H1 (cell line): ENCODE measurements around the gene RASSF4. TPM values are rescaled to one million over a fixed set of nuclear protein-coding genes. Genes with fewer than 3 reads are reported as not detected.

Source experiments
- CTCF ChIA-PET: fragments of 300-600 bp; sonication (Branson Sonifier 250); formaldehyde crosslinking; loops from one replicate; lab custom pipeline; 2021; ENCODE audit not compliant: partially characterized antibody; lab: Charles Lee
- POLR2A ChIA-PET: fragments of 300-600 bp; sonication (Branson Sonifier 250); formaldehyde crosslinking; loops from one replicate; lab custom pipeline; 2021; ENCODE audit warnings: inconsistent platforms; ENCODE audit not compliant: partially characterized antibody; lab: Charles Lee
- DNase-seq, 2 experiments: peaks; one replicate each; pipeline versions ENCODE4 v3.0.0 to v3.0.0-alpha.2; 2010 to 2022; ENCODE audit warnings: low spot score in 2 of 2, low read depth in 1 of 2, mixed read lengths in 1 of 2
- FAIRE-seq: peaks from 2 replicates; lab custom pipeline; 2011; peaks lifted over from hg19 to GRCh38; lab: Jason Lieb, UNC
- H2AFZ ChIP-seq: 2 replicates; pipeline ENCODE4 v1.8.1; 2012; ENCODE audit warnings: low read length, inconsistent platforms
- H2AK5ac ChIP-seq: 2 replicates; pipeline ENCODE4 v1.6.1; 2013; ENCODE audit warnings: low read depth, low read length
- H2BK120ac ChIP-seq: replicated peaks from 2 replicates; pipeline ENCODE3; 2013; ENCODE audit warnings: low read depth, low read length, inconsistent platforms
- H2BK12ac ChIP-seq: 2 replicates; pipeline ENCODE4 v1.6.1; 2013; ENCODE audit warnings: low read depth, low read length
- H2BK15ac ChIP-seq: 2 replicates; pipeline ENCODE4 v1.6.1; 2013; ENCODE audit warnings: low read length
- H2BK20ac ChIP-seq: 2 replicates; pipeline ENCODE4 v1.6.1; 2013; ENCODE audit warnings: low read length
- H2BK5ac ChIP-seq: 2 replicates; pipeline ENCODE4 v1.6.1; 2013; ENCODE audit warnings: low read depth, low read length
- H3K14ac ChIP-seq: 2 replicates; pipeline ENCODE4 v1.6.1; 2013; ENCODE audit warnings: inconsistent platforms; ENCODE audit not compliant: insufficient read length
- H3K18ac ChIP-seq: 2 replicates; pipeline ENCODE4 v1.6.1; 2013; ENCODE audit warnings: low read length; ENCODE audit errors: extremely low read depth
- H3K23ac ChIP-seq: 2 replicates; pipeline ENCODE4 v1.6.1; 2013; ENCODE audit warnings: inconsistent platforms; ENCODE audit not compliant: insufficient read length
- H3K23me2 ChIP-seq: 2 replicates; pipeline ENCODE4 v1.6.1; 2013; ENCODE audit warnings: low read depth, low read length
- H3K27ac ChIP-seq: 2 replicates; pipeline ENCODE4 v1.6.1; 2011; ENCODE audit warnings: low read depth, low read length, inconsistent platforms
- H3K27me3 ChIP-seq, 4 experiments: replicated peaks in 1 of 4; 1 replicate in 1 of 4; 2 replicates in 3 of 4; pipeline versions ENCODE4 v1.6.1 to v1.8.1; 2011 to 2013; ENCODE audit warnings: low read length in 3 of 4, mild to moderate bottlenecking in 3 of 4, inconsistent platforms in 2 of 4, mixed read lengths in 2 of 4, moderate library complexity in 1 of 4; ENCODE audit not compliant: control insufficient read depth in 3 of 4, insufficient read depth in 3 of 4; ENCODE audit errors: extremely low read depth in 1 of 4
- H3K36me3 ChIP-seq, 4 experiments: 2 replicates each; pipeline versions ENCODE4 v1.6.1 to v1.8.1; 2011 to 2013; ENCODE audit warnings: mild to moderate bottlenecking in 4 of 4, low read length in 3 of 4, moderate library complexity in 2 of 4, control low read depth in 1 of 4, inconsistent platforms in 1 of 4; ENCODE audit not compliant: insufficient read depth in 4 of 4, control insufficient read depth in 2 of 4
- H3K4ac ChIP-seq: replicated peaks from 2 replicates; pipeline ENCODE3; 2013; ENCODE audit warnings: low read length, low read depth, mixed read lengths, inconsistent platforms; ENCODE audit not compliant: insufficient read length
- H3K4me1 ChIP-seq, 4 experiments: replicated peaks in 1 of 4; 1 replicate in 1 of 4; 2 replicates in 3 of 4; pipeline versions ENCODE4 v1.6.1 to v1.8.1; 2011 to 2013; ENCODE audit warnings: low read length in 3 of 4, inconsistent platforms in 2 of 4, mixed read lengths in 1 of 4; ENCODE audit not compliant: insufficient read depth in 4 of 4, control insufficient read depth in 3 of 4
- H3K4me2 ChIP-seq, 2 experiments: 2 replicates each; pipeline versions ENCODE4 v1.6.1 to v1.8.1; 2011 to 2013; ENCODE audit warnings: low read depth in 2 of 2, low read length in 2 of 2, control low read depth in 1 of 2, inconsistent platforms in 1 of 2, mild to moderate bottlenecking in 1 of 2; ENCODE audit not compliant: insufficient read depth in 1 of 2
- H3K4me3 ChIP-seq, 4 experiments: fragments of 200-600, 300-600 bp in 1 of 4; sonication (generic), shearing (Covaris generic), sonication (Bioruptor Twin) in 1 of 4; 2 replicates each; pipeline versions ENCODE4 v1.5.1 to v1.8.1; 2011 to 2016; ENCODE audit warnings: low read length in 4 of 4, low read depth in 3 of 4, control low read depth in 2 of 4, inconsistent platforms in 2 of 4, mild to moderate bottlenecking in 2 of 4, mixed read lengths in 1 of 4, moderate library complexity in 1 of 4; ENCODE audit not compliant: insufficient read depth in 2 of 4; ENCODE audit errors: extremely low read depth in 1 of 4
- H3K56ac ChIP-seq: replicated peaks from 2 replicates; pipeline ENCODE3; 2013; ENCODE audit warnings: low read depth, mild to moderate bottlenecking, mixed read lengths, low read length, inconsistent platforms; ENCODE audit not compliant: insufficient read length
- H3K79me1 ChIP-seq: 2 replicates; pipeline ENCODE4 v1.6.1; 2013; ENCODE audit warnings: low read depth, low read length, control low read depth
- H3K79me2 ChIP-seq, 2 experiments: 2 replicates each; pipeline versions ENCODE4 v1.6.1 to v1.8.1; 2012 to 2013; ENCODE audit warnings: low read length in 2 of 2, mild to moderate bottlenecking in 2 of 2, inconsistent platforms in 1 of 2; ENCODE audit not compliant: insufficient read depth in 2 of 2, control insufficient read depth in 1 of 2
- H3K9ac ChIP-seq, 4 experiments: replicated peaks in 1 of 4; 1 replicate in 1 of 4; 2 replicates in 3 of 4; pipeline versions ENCODE4 v1.6.1 to v1.8.1; 2011 to 2013; ENCODE audit warnings: low read depth in 3 of 4, low read length in 3 of 4, control low read depth in 2 of 4, mild to moderate bottlenecking in 2 of 4, moderate library complexity in 2 of 4, inconsistent platforms in 1 of 4; ENCODE audit errors: extremely low read depth in 1 of 4
- H3K9me3 ChIP-seq, 2 experiments: 2 replicates each; pipeline versions ENCODE4 v1.6.1 to v1.8.1; 2012 to 2013; ENCODE audit warnings: mild to moderate bottlenecking in 2 of 2, moderate library complexity in 2 of 2, control low read depth in 1 of 2, inconsistent platforms in 1 of 2, low read depth in 1 of 2, low read length in 1 of 2, mixed read lengths in 1 of 2; ENCODE audit not compliant: insufficient read depth in 2 of 2
- H4K20me1 ChIP-seq, 2 experiments: replicated peaks in 1 of 2; 2 replicates each; pipeline versions ENCODE3 to v1.8.1; 2011 to 2013; ENCODE audit warnings: inconsistent platforms in 2 of 2, low read length in 2 of 2, mild to moderate bottlenecking in 1 of 2; ENCODE audit not compliant: insufficient read depth in 2 of 2, control insufficient read depth in 1 of 2
- H4K5ac ChIP-seq: 2 replicates; pipeline ENCODE4 v1.6.1; 2013; ENCODE audit warnings: low read length, low read depth, mixed read lengths, inconsistent platforms; ENCODE audit not compliant: insufficient read length
- H4K8ac ChIP-seq: 2 replicates; pipeline ENCODE4 v1.8.0; 2013; ENCODE audit warnings: mild to moderate bottlenecking, moderate library complexity, low read length, inconsistent platforms; ENCODE audit not compliant: insufficient read depth; ENCODE audit errors: extremely low read depth
- H4K91ac ChIP-seq: replicated peaks from 2 replicates; pipeline ENCODE3; 2013; ENCODE audit warnings: low read length, mixed read lengths, inconsistent platforms; ENCODE audit not compliant: insufficient read length
- CEBPB ChIP-seq: IDR thresholded peaks from 2 replicates; pipeline ENCODE4 v1.6.1; 2012; ENCODE audit warnings: low read depth, low read length
- NRF1 ChIP-seq: IDR thresholded peaks from 2 replicates; pipeline ENCODE4 v1.6.1; 2011; ENCODE audit warnings: mild to moderate bottlenecking, low read depth, low read length, improper control_type of control experiment
- WGBS, 2 experiments: shearing (Covaris generic) in 1 of 2; methylation state at CpG; one replicate each; pipeline versions ENCODE4 v1.1.6 to v1.1.7; 2013 to 2015; ENCODE audit warnings: low lambda C conversion rate in 2 of 2, mixed read lengths in 2 of 2, inconsistent platforms in 1 of 2, low coverage in 1 of 2, missing lambda C conversion rate in 1 of 2; ENCODE audit not compliant: insufficient replicate concordance in 2 of 2, insufficient coverage in 1 of 2, insufficient read length in 1 of 2; ENCODE audit errors: extremely low coverage in 1 of 2, missing lambda C conversion rate in 1 of 2; 5-methylcytosine and 5-hydroxymethylcytosine counted together
- polyA plus RNA-seq, 7 experiments: library from polyadenylated mRNA; depleted of rRNA in 3 of 7; stranded (reverse) in 5 of 7; unstranded in 2 of 7; fragments of >200 nt in 5 of 7; fragments of 200-250 nt in 2 of 7; gene quantifications; 1 replicate in 5 of 7; 2 replicates in 1 of 7; 4 replicates in 1 of 7; pipeline versions ENCODE4 v1.2.1 to v1.2.3, GENCODE V29; 2011 to 2013; ENCODE audit warnings: missing spikeins in 2 of 7, mixed read lengths in 2 of 7
- total RNA-seq: library from RNA; stranded (reverse); fragmentation: NEBNext Ultra II Directional; extraction: Animal tissue kit (Norgen Biotek cat#: 25700); gene quantifications from 2 replicates; pipeline ENCODE4 v1.2.1, GENCODE V29; 2021
- TF ChIP-seq, protein P1 (sequence below): IDR thresholded peaks from 2 replicates; pipeline ENCODE4 v1.6.1; 2012; ENCODE audit warnings: inconsistent platforms

The RASSF4 gene
- total and polyA plus RNA-seq, 2 of the 8 experiments (the other 6 are each of a cell fraction or from before 2014, with no cell fraction given), result 14.3 to 14.5 TPM

- POLR2A ChIA-PET, result no interaction called here
- H2AFZ ChIP-seq, result no peak overlapping the region
- DNase-seq, result no peak
Observed at GRCh38 chr10:44927352-44927751, 32.2 kb upstream of the RASSF4 start.

More at GRCh38 chr10:44927352-44927751, 32.2 kb upstream of the RASSF4 start:
- Histone ChIP-seq H4K5ac (no peak overlapping the region), H3K4me1 (peaks cover 0 to 7% (median 0%) of the 10 kb centered on the region in 4 experiments; a peak in 1 of 7 replicates), H3K9ac (no peak overlapping the region), H4K91ac (peak overlapping the region; percentile 22), H3K27ac (no peak overlapping the region), H2BK15ac (0 out of 2 replicates have a peak overlapping the region, but pooled peaks have one; percentile 5), H4K20me1 (no peaks in the 10 kb centered on the region), H3K4me3 (no peak overlapping the region), H3K27me3 (peaks cover 0 to 6% (median 2%) of the 10 kb centered on the region in 4 experiments; a peak in 3 of 7 replicates), H3K23ac (no peak overlapping the region), H2BK120ac (peak overlapping the region; percentile 4), H3K79me1 (no peaks in the 10 kb centered on the region), H3K4ac (no peak overlapping the region), H3K56ac (no peak overlapping the region), H2BK5ac (no peak overlapping the region), H3K18ac (no peak overlapping the region), H3K23me2 (peaks cover 12% of the 10 kb centered on the region; the same call in 1 of the 2 replicates), H2BK20ac (no peak overlapping the region), H4K8ac (no peak overlapping the region), H3K14ac (no peak overlapping the region), H3K9me3 (no peaks in the 10 kb centered on the region), H2BK12ac (no peak overlapping the region), H3K36me3 (no peaks in the 10 kb centered on the region), H3K4me2 (no peak overlapping the region), H2AK5ac (no peak overlapping the region), H3K79me2 (no peaks in the 10 kb centered on the region)
- CTCF ChIA-PET, result interaction anchor here (0.8 to 3.5 kb wide), 7 partner anchors 10 to 64 kb away, joined by 3 to 16 read pairs (median 4); no protein-coding TSS in a partner anchor
- TF ChIP-seq CEBPB (no peak), NRF1 (no peak)
- TF ChIP-seq, protein P1, sequence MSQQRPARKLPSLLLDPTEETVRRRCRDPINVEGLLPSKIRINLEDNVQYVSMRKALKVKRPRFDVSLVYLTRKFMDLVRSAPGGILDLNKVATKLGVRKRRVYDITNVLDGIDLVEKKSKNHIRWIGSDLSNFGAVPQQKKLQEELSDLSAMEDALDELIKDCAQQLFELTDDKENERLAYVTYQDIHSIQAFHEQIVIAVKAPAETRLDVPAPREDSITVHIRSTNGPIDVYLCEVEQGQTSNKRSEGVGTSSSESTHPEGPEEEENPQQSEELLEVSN, result no peak
- WGBS, 2 experiments, result 89% methylated on average over 2 of the region's 2 CpGs; no CpG with 5 or more reads in 1 of the 2 experiments
- FAIRE-seq, result no peak
